ENCODE data around the gene CYBRD1.

CYBRD1 gene

GRCh38 chr2:171550613-171551012 lies 28.3 kb downstream of the CYBRD1 start:
- H3K4me3 ChIP-seq (replicated peaks; ENCODE audit: insufficient read depth, low read length): no peak overlapping the region
- no peaks in the 10 kb centered on the region for H3K27me3 ChIP-seq (ENCODE audit: insufficient read depth, poor library complexity, severe bottlenecking)
- DNase-seq (ENCODE audit: low read depth in 1 of 2, low spot score in 1 of 2): no peak
- H3K27ac ChIP-seq (replicated peaks): no peak overlapping the region
- TF ChIP-seq POLR2AphosphoS5 (IDR thresholded peaks at IDR 0.05; ENCODE audit: low read depth) (no peak), REST (IDR thresholded peaks at IDR 0.05; ENCODE audit: insufficient replicate concordance, low read depth) (no peak), GABPA (IDR thresholded peaks at IDR 0.05; ENCODE audit: low read depth) (no peak), SPI1 (IDR thresholded peaks at IDR 0.05; ENCODE audit: borderline replicate concordance, low read depth) (no peak)
- TF ChIP-seq, protein P1, sequence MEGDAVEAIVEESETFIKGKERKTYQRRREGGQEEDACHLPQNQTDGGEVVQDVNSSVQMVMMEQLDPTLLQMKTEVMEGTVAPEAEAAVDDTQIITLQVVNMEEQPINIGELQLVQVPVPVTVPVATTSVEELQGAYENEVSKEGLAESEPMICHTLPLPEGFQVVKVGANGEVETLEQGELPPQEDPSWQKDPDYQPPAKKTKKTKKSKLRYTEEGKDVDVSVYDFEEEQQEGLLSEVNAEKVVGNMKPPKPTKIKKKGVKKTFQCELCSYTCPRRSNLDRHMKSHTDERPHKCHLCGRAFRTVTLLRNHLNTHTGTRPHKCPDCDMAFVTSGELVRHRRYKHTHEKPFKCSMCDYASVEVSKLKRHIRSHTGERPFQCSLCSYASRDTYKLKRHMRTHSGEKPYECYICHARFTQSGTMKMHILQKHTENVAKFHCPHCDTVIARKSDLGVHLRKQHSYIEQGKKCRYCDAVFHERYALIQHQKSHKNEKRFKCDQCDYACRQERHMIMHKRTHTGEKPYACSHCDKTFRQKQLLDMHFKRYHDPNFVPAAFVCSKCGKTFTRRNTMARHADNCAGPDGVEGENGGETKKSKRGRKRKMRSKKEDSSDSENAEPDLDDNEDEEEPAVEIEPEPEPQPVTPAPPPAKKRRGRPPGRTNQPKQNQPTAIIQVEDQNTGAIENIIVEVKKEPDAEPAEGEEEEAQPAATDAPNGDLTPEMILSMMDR (IDR thresholded peaks at IDR 0.05; ENCODE audit: insufficient read depth, low read length): no peak

DNA sequence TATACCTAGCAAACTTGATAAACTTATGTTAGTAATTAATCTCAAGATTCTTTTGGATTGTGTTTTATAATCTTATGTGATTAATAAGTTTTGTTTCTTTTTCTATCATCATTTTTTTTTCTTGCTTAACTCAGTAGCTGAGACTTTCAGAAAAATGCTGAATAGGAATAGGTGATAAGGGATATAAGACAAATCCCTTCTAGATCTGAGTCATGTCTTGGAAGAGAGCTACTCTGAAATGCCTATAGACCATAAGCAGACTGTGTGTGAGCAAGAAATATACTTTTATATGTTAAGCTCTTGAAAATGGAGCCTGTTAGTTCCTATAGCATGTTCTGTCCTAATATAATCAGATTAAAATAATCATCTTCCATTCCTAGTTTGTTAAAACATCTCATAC lies 29.6 kb downstream of the CYBRD1 start:
- H3K4me3 ChIP-seq (replicated peaks; ENCODE audit: insufficient read depth, low read length): no peak overlapping the region
- H3K27ac ChIP-seq (replicated peaks): no peak overlapping the region
- TF ChIP-seq POLR2AphosphoS5 (IDR thresholded peaks at IDR 0.05; ENCODE audit: low read depth) (no peak), GABPA (IDR thresholded peaks at IDR 0.05; ENCODE audit: low read depth) (no peak)
- TF ChIP-seq, protein P1 (IDR thresholded peaks at IDR 0.05; ENCODE audit: insufficient read depth, low read length): no peak
- DNase-seq (ENCODE audit: low read depth in 1 of 2, low spot score in 1 of 2): no peak
- no peaks in the 10 kb centered on the region for H3K27me3 ChIP-seq (ENCODE audit: insufficient read depth, poor library complexity, severe bottlenecking)

GRCh38 chr2:171553236-171553635 lies 31.0 kb downstream of the CYBRD1 start:
- H3K27me3 ChIP-seq (ENCODE audit: insufficient read depth, poor library complexity, severe bottlenecking): no peaks in the 10 kb centered on the region
- TF ChIP-seq GABPA (IDR thresholded peaks at IDR 0.05; ENCODE audit: low read depth): no peak
- no peak for TF ChIP-seq REST (IDR thresholded peaks at IDR 0.05; ENCODE audit: insufficient replicate concordance, low read depth)
- TF ChIP-seq, protein P1 (IDR thresholded peaks at IDR 0.05; ENCODE audit: insufficient read depth, low read length): no peak
- no peak for TF ChIP-seq POLR2AphosphoS5 (IDR thresholded peaks at IDR 0.05; ENCODE audit: low read depth)
- TF ChIP-seq SPI1 (IDR thresholded peaks at IDR 0.05; ENCODE audit: borderline replicate concordance, low read depth): no peak
- DNase-seq (ENCODE audit: low read depth in 1 of 2, low spot score in 1 of 2): no peak
- no peak overlapping the region for H3K27ac ChIP-seq (replicated peaks)
- H3K4me3 ChIP-seq (replicated peaks; ENCODE audit: insufficient read depth, low read length): no peak overlapping the region

GRCh38 chr2:171553858-171554257 lies 31.6 kb downstream of the CYBRD1 start:
- no peak for DNase-seq (ENCODE audit: low read depth in 1 of 2, low spot score in 1 of 2)
- H3K4me3 ChIP-seq (replicated peaks; ENCODE audit: insufficient read depth, low read length): no peak overlapping the region
- H3K27me3 ChIP-seq (ENCODE audit: insufficient read depth, poor library complexity, severe bottlenecking): no peaks in the 10 kb centered on the region
- no peak overlapping the region for H3K27ac ChIP-seq (replicated peaks)
- TF ChIP-seq POLR2AphosphoS5 (IDR thresholded peaks at IDR 0.05; ENCODE audit: low read depth): no peak
- TF ChIP-seq, protein P1 (IDR thresholded peaks at IDR 0.05; ENCODE audit: insufficient read depth, low read length): no peak
- no peak for TF ChIP-seq SPI1 (IDR thresholded peaks at IDR 0.05; ENCODE audit: borderline replicate concordance, low read depth)
- no peak for TF ChIP-seq GABPA (IDR thresholded peaks at IDR 0.05; ENCODE audit: low read depth)

Data from HL-60 (cell line).